NCI-H2227 (cell line): ENCODE measurements around the gene PSMD4.

Experiments used
- DNase-seq: peaks from one replicate; lab custom pipeline; 2025; ENCODE audit not compliant: unreplicated experiment; lab: John Stamatoyannopoulos, UW

The PSMD4 gene

DNA sequence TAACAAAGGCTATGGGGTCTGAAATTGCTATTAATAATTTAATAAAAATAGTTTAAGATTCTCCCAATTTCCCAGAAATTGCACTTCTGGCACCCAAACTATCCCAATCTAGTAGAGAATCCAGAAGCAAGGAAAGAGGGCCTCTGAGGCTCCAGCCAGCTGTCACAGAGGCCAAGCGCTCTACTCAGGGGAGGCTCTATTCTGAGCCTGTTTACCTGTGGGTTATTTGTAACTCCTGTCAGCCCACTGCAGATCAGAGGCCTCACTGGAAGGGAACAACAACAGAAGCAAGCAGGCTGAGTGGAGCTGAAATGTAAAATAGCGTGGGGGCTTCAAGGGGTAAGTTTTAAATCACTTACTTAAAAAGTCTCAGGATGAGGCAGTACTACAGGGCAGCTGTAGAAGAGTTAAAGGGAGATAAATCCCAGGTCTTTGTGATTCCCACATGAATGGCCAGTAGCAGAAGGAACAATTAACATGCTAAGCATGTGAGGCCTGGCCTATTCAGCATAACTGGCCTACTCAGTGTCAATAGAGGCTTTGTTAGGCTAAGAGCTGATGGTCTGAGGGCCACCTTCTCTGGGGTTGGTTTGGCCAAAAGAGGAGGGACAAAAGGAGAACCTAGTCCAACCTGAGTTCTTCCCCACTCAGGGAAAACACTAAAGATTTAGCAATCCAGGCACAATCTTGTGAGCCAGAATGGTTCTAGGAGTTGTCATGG is 40.4 kb downstream of the PSMD4 start:
- DNase-seq: no peak

DNA sequence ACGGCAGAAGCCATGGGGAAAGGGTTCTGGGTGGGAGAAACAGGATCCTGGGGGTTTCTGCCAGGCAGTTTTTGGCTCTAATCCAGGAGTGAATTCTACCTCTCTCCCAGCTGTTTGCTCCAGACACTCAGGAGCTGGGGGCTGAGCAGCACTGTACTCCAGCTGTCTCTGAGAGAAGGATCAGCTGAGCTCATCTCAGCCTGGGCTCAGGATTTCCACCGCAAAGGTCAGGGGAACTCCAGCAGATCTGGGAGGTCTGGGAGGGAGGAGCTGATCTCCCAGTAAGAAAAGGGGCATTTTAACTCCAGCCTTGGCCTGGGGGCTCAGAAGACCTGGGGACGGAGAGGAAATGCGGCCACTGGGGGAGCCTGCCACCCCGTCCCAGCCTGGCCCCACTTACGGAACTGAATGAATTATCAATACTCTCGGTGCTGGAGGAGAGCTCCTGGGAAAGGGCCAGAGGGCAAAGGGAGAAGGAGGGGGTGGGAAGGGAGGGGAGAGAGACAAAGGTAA is 55.3 kb downstream of the PSMD4 start:
- DNase-seq: no peak

DNA sequence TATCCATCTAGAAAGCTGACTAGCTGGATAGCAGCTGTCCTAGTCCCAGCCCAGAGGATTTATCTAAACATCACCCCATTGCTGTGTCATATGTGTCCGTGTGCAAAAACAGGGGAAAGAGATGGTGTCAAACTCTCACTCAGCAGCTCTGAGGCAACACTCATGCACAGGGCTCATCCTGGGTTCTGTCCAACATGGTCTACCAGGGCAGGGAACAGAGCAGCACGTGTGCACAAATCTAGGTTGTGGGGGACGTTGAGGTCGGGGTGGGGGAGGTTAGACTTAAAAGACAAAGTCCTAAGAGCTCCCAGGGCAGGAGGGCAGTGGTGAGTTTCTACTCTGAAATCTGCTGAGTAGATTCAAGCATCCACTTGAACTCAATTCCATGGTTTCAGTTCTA is 56.5 kb downstream of the PSMD4 start:
- no peak for DNase-seq

DNA sequence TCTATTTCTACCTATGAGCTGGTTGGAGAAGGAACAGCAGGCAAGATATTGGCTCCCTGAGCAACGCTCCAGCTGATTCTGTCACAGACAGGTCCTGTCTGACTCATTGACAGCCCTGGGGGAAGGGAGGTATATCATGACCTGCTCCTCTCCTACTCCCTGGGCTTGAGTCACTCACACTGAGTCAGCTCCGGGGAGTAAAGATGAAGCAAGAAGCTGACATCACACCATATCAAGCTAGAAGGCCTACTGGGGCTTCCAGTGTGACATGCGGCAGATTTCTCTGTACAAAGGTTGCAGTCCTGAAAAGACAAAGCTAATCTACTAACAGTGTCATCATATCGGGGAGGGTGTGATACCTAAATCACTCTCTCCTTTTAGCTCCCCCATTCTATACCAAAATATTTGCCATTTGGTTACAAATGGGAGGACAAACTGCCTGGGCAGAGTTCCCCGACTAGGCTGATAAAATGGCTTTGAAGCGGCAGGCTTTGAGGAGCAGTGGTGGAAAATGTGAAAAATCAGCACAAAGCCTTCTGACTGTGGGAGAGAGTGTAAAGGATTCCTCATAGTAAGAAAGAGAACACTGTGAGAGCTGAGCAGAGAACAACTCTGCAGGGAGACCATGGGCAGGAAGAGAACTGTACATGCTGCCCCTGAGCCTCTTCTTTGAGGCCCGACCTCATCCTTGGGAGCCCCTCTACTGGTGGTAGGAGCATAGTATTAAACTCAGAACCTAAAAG is 57.2 kb downstream of the PSMD4 start:
- no peak for DNase-seq

DNA sequence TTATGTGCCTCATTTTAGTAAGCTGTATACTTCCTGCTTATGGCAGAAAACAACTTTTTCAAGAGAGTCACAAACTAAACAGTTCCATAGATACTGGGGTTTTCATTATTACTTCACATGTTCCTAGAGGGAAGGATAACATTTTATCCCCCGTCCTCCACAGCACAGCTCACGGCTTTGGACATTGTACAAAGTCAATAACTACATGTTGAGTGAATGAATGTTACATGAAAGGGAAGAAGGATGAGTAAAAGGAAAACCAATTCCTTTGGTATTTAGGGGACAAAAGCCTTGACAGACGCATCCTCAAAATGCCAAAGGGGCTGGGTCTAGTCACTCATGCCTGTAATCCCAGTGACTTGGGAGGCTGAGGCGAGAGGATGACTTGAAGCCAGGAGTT is 57.9 kb downstream of the PSMD4 start:
- DNase-seq: no peak

DNA sequence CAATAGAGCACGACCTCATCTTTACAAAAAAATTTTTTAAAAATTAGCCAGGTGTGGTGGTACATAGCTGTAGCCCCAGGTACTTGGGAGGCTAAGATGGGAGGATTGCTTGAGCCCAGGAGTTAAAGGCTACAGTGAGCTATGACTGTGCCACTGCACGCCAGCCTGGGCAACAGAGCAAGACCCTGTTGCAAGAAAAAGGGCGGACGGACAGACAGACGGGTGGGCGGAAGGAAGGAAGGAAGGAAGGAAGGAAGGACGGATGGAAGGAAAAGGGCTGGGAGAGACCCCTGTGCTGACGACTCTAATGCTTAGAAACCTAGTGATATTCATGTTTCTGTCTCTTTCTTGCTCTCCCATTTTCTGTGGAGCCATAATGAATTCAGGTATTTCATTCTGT is 58.3 kb downstream of the PSMD4 start:
- no peak for DNase-seq

DNA sequence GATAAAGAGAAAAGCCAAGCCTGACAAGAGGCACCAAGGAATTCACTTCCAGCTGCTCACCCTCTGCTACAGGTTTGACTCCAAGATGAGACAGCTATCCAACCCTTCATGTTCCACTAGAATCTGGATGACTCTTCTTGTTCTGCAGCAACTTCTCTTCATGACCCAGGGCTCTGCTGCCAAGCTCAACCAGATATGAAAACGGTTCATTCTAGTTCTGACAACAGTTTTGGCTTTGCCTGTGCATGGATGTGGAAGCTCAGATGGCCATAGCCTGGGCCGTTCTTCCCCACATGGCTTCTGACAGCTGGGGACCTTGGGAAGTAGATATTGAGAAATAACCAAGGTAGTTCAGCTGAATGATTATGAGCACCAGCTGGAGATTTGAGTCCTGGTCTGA is 59.0 kb downstream of the PSMD4 start:
- DNase-seq: no peak

DNA sequence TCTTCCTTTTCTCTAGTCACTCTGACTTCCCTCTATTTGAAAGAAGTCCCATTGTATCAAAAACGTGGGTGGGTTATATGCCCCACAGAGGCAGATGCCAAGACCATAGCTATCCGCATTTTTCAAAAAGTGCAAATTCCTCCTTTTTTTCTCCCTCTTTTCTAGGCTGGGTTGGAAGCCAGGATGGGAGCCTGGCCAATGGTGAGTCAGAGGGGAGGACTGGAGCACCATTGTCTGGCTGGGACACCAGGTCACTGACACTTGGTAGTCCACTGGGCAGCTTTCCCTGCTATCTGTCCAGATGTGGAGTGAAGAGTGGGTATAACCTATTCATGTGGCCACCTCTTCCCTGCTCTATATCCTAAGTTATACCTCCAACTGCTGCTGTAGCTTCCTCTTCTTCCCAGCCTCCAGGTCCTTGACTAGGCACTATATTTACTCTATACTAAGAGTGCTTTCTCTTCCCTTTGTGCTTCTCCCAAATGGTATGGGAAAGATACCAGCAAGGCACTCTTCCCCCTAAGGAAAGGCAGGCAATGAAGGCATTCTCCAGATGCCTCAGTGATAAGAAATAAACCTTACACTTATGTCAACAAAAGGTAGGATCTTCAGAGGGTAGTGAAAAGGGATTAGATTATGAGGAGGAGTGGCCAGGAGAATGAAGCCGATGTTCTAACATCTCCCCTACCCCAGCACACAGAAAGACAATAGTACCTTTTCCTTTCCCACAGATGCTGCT is 59.8 kb downstream of the PSMD4 start:
- DNase-seq: no peak

DNA sequence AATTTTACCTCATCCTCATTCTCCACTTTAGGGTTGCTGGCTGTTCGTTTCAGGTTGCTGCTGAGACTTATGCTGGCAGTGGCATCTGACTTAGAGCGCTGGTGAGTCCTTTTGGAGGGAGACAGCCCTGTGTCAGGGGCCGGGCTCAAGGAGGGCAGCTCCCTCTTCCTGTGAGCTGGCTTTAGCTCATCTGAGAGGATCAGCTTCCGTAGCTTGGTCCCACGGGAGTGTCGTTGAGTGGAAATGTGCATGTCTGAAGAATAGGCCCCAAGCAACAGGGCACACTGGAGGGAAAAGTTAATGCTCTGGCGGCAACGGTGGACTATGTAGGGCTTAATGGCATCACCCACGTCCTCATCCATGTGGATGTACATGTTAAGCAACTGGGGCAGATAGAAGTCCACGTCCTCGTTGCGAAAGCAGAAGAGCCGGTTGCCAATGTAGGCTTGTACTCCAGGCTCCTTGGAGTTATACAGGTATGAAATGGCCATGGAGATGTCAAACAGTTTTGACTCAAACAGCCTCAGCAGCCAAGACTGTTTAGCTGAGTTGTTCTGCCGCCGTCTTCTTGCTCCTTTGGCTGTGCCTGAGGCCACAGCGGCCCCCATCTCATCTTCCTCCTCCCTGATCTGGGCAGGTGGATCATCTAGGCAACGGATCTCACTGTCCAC is 61.2 kb downstream of the PSMD4 start:
- DNase-seq: no peak
